Putamen (tissue), 1 donor: ENCODE results near the gene PIEZO1.
"Not testable (repeated sequence)": the region's sequence is repeated elsewhere in the genome, so short reads cannot be mapped to it uniquely, and the experiment has no call there.

Experiments used
- DNase-seq: peaks from one replicate; pipeline ENCODE4 v3.0.0-alpha.2; 2016; ENCODE audit warnings: low spot score

The PIEZO1 gene

GRCh38 chr16:88783391-88784073, 1.5 kb downstream of the PIEZO1 start:
- DNase-seq, result peak; percentile 53

- no peak for DNase-seq
These were observed 2.3 kb downstream of the PIEZO1 start for GRCh38 chr16:88782454-88783390.

- DNase-seq, result no peak
These were observed 3.6 kb downstream of the PIEZO1 start for GRCh38 chr16:88781140-88782077.

GRCh38 chr16:88780142-88781062, 4.6 kb downstream of the PIEZO1 start:
- no peak for DNase-seq

GRCh38 chr16:88779406-88780141, 5.4 kb downstream of the PIEZO1 start:
- no peak for DNase-seq

GRCh38 chr16:88778541-88779065, 6.4 kb downstream of the PIEZO1 start:
- no peak for DNase-seq

- DNase-seq, result no peak
These were observed 6.8 kb downstream of the PIEZO1 start for GRCh38 chr16:88778271-88778525.

GRCh38 chr16:88777471-88778270, 7.3 kb downstream of the PIEZO1 start:
- no peak for DNase-seq

GRCh38 chr16:88775825-88776224, 9.2 kb downstream of the PIEZO1 start:
- no peak for DNase-seq

GRCh38 chr16:88774544-88775393, 10.3 kb downstream of the PIEZO1 start:
- DNase-seq, result no peak

- DNase-seq, result no peak
These were observed 11.2 kb downstream of the PIEZO1 start for GRCh38 chr16:88773812-88774291.

- no peak for DNase-seq
These were observed 11.9 kb downstream of the PIEZO1 start for GRCh38 chr16:88772871-88773811.

- DNase-seq, result not testable (repeated sequence)
These were observed 13.2 kb downstream of the PIEZO1 start for GRCh38 chr16:88771781-88772180.

GRCh38 chr16:88771294-88771772, 13.7 kb downstream of the PIEZO1 start:
- DNase-seq, result no peak

GRCh38 chr16:88770461-88771293, 14.3 kb downstream of the PIEZO1 start:
- no peak for DNase-seq
